ENCODE results near the gene NR2C2AP.

DNA sequence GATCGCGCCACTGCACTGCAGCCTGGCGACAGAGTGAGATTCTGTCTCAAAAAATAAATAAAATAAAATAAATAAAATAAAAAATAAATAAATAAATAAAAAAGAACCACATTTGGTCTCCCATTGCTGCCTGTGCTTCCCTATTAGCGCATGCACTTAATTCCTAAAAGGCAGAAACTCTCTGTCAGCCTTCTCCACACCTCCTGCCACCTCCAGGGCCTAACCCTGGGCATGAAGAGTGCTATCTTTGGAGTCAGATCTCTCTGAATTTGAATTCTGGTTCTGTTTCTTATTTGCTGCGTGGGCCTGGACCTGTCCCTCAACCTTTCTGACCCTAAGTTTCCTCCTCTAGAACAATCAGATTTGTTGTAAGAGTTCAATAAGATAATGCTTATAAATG lies 19.8 kb upstream of the NR2C2AP start:
- no peak for TF ChIP-seq MYC (CRISPR knock-in tag; IDR thresholded peaks at IDR 0.05; ENCODE audit: borderline replicate concordance)
- no peak for TF ChIP-seq MAFK (conservative IDR thresholded peaks at IDR 0.05 in 1 of 2, IDR thresholded peaks at IDR 0.05 in 1 of 2; ENCODE audit: low read length in 2 of 2)
- TF ChIP-seq, protein P1, sequence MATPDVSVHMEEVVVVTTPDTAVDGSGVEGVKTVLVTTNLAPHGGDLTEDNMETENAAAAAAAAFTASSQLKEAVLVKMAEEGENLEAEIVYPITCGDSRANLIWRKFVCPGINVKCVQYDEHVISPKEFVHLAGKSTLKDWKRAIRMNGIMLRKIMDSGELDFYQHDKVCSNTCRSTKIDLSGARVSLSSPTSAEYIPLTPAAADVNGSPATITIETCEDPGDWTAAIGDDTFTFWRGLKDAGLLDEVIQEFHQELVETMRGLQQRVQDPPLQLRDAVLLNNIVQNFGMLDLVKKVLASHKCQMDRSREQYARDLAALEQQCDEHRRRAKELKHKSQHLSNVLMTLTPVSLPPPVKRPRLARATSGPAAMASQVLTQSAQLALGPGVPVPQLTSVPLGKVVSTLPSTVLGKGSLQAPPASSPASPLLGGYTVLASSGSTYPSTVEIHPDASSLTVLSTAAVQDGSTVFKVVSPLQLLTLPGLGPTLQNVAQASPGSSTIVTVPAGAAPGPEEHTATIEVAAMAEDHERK (CRISPR knock-in tag; IDR thresholded peaks at IDR 0.05; ENCODE audit: low read depth): no peak
- TF ChIP-seq, protein P2, sequence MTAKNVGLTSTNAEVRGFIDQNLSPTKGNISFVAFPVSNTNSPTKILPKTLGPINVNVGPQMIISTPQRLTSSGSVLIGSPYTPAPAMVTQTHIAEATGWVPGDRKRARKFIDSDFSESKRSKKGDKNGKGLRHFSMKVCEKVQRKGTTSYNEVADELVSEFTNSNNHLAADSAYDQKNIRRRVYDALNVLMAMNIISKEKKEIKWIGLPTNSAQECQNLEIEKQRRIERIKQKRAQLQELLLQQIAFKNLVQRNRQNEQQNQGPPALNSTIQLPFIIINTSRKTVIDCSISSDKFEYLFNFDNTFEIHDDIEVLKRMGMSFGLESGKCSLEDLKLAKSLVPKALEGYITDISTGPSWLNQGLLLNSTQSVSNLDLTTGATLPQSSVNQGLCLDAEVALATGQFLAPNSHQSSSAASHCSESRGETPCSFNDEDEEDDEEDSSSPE (CRISPR knock-in tag; IDR thresholded peaks at IDR 0.05): no peak
- TF ChIP-seq, protein P3, sequence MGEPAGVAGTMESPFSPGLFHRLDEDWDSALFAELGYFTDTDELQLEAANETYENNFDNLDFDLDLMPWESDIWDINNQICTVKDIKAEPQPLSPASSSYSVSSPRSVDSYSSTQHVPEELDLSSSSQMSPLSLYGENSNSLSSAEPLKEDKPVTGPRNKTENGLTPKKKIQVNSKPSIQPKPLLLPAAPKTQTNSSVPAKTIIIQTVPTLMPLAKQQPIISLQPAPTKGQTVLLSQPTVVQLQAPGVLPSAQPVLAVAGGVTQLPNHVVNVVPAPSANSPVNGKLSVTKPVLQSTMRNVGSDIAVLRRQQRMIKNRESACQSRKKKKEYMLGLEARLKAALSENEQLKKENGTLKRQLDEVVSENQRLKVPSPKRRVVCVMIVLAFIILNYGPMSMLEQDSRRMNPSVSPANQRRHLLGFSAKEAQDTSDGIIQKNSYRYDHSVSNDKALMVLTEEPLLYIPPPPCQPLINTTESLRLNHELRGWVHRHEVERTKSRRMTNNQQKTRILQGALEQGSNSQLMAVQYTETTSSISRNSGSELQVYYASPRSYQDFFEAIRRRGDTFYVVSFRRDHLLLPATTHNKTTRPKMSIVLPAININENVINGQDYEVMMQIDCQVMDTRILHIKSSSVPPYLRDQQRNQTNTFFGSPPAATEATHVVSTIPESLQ (CRISPR knock-in tag; conservative IDR thresholded peaks at IDR 0.05): no peak
- TF ChIP-seq NR1H2 (CRISPR knock-in tag; IDR thresholded peaks at IDR 0.05; ENCODE audit: borderline replicate concordance, low read depth): no peak
- TF ChIP-seq, protein P4, sequence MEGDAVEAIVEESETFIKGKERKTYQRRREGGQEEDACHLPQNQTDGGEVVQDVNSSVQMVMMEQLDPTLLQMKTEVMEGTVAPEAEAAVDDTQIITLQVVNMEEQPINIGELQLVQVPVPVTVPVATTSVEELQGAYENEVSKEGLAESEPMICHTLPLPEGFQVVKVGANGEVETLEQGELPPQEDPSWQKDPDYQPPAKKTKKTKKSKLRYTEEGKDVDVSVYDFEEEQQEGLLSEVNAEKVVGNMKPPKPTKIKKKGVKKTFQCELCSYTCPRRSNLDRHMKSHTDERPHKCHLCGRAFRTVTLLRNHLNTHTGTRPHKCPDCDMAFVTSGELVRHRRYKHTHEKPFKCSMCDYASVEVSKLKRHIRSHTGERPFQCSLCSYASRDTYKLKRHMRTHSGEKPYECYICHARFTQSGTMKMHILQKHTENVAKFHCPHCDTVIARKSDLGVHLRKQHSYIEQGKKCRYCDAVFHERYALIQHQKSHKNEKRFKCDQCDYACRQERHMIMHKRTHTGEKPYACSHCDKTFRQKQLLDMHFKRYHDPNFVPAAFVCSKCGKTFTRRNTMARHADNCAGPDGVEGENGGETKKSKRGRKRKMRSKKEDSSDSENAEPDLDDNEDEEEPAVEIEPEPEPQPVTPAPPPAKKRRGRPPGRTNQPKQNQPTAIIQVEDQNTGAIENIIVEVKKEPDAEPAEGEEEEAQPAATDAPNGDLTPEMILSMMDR (CRISPR knock-in tag; IDR thresholded peaks at IDR 0.05): no peak
- no peak for TF ChIP-seq MEIS1 (CRISPR knock-in tag; IDR thresholded peaks at IDR 0.05; ENCODE audit: borderline replicate concordance)
- no peak for TF ChIP-seq DPF2 (CRISPR knock-in tag; IDR thresholded peaks at IDR 0.05; ENCODE audit: borderline replicate concordance, low read depth)
- TF ChIP-seq, protein P5, sequence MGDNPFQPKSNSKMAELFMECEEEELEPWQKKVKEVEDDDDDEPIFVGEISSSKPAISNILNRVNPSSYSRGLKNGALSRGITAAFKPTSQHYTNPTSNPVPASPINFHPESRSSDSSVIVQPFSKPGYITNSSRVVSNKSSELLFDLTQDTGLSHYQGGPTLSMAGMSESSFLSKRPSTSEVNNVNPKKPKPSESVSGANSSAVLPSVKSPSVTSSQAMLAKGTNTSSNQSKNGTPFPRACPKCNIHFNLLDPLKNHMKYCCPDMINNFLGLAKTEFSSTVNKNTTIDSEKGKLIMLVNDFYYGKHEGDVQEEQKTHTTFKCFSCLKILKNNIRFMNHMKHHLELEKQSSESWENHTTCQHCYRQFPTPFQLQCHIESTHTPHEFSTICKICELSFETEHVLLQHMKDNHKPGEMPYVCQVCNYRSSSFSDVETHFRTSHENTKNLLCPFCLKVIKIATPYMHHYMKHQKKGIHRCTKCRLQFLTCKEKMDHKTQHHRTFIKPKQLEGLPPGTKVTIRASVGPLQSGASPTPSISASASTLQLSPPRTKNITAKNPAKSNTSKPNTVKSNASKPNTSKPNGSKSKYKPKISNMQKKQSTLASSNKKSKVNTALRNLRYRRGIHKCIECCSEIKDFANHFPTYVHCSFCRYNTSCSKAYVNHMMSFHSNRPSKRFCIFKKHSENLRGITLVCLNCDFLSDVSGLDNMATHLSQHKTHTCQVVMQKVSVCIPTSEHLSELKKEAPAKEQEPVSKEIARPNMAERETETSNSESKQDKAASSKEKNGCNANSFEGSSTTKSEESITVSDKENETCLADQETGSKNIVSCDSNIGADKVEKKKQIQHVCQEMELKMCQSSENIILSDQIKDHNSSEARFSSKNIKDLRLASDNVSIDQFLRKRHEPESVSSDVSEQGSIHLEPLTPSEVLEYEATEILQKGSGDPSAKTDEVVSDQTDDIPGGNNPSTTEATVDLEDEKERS (CRISPR knock-in tag; IDR thresholded peaks at IDR 0.05): no peak
- no peak for TF ChIP-seq JUNB (CRISPR knock-in tag; IDR thresholded peaks at IDR 0.05; ENCODE audit: borderline replicate concordance)
- TF ChIP-seq STAG1 (CRISPR knock-in tag; IDR thresholded peaks at IDR 0.05): no peak

All from HepG2 (cell line).